ENCODE measurements around the gene ILK.

The ILK gene

DNA sequence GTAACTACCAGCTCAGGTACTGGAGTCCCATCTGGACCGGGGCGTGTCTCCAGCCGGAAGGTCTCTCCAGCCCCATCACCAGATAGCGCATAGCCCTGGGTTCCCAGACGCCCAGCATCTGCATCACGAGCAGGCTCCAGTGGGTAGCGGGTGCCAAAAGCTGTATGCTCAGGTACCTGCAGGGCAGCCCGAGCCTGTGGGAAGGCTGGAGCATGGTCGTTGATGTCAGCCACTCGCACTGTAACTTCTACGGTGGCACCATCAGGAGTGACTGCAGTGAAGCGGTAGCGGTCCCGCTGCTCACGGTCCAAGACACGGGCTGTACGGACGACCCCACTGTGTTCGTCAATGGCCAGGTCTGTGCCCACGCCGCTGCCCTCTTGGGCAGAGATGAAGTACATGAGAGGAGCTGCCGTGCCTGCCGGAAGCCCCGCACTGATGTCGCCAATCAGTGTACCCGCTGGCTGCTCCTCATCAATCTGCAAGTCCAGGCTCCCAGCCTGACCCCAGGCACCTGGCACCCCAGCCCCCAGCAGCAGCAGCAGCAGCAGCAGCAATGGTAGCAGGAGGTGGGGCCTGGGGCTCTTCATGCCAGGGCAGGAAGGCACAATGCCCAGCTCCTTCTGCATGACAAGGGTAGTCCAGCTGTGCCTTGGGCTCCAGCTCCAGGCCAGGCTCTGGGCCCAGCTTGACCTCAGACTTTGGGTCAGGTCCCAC lies 37.6 kb downstream of the ILK start:
- Histone ChIP-seq H3K27me3 (no peaks in the 10 kb centered on the region), H3K4me3 (ENCODE audit: low read depth, low read length) (no peak overlapping the region), H3K9me3 (no peaks in the 10 kb centered on the region), H3K36me3 (no peaks in the 10 kb centered on the region), H3K4me1 (no peaks in the 10 kb centered on the region)
- DNase-seq: no peak
- TF ChIP-seq CTCF (IDR thresholded peaks at IDR 0.05; ENCODE audit: low read depth, low read length): no peak

GRCh38 chr11:6642957-6643356 lies 39.4 kb downstream of the ILK start:
- H3K27me3 ChIP-seq: no peaks in the 10 kb centered on the region
- H3K36me3 ChIP-seq: no peaks in the 10 kb centered on the region
- DNase-seq: no peak
- H3K4me1 ChIP-seq: no peaks in the 10 kb centered on the region; the same call in 1 of the 2 replicates
- TF ChIP-seq CTCF (IDR thresholded peaks at IDR 0.05; ENCODE audit: low read depth, low read length): no peak
- H3K4me3 ChIP-seq (ENCODE audit: low read depth, low read length): no peak overlapping the region
- H3K9me3 ChIP-seq: no peaks in the 10 kb centered on the region

DNA sequence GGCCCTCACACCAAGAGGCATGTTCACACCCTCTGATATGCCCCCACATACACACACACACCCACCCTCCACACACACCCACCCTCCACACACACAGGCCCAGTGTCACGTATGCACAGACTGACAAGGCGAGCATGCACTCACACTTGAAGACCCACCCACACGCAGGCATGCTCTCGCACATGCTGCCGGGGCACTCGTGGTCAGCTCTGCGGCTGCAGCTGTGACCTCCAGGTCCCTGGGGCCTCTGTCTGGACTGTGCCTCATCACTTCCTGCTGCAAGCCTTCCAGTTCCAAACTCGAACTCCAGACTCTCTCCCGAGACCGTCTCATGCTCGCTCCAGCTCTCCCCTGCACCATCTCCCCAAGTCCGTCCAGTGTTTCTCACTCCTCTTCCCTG lies 42.5 kb downstream of the ILK start:
- Histone ChIP-seq H3K9me3 (no peaks in the 10 kb centered on the region), H3K36me3 (no peaks in the 10 kb centered on the region), H3K4me1 (no peaks in the 10 kb centered on the region; the same call in 1 of the 2 replicates), H3K27me3 (no peaks in the 10 kb centered on the region), H3K4me3 (ENCODE audit: low read depth, low read length) (no peak overlapping the region)
- no peak for DNase-seq
- no peak for TF ChIP-seq CTCF (IDR thresholded peaks at IDR 0.05; ENCODE audit: low read depth, low read length)

GRCh38 chr11:6646576-6646917 lies 43.0 kb downstream of the ILK start:
- Histone ChIP-seq H3K27me3 (no peaks in the 10 kb centered on the region), H3K36me3 (no peaks in the 10 kb centered on the region), H3K4me3 (ENCODE audit: low read depth, low read length) (no peak overlapping the region), H3K4me1 (no peaks in the 10 kb centered on the region; the same call in 1 of the 2 replicates), H3K9me3 (no peaks in the 10 kb centered on the region)
- DNase-seq: peak; percentile 23
- no peak for TF ChIP-seq CTCF (IDR thresholded peaks at IDR 0.05; ENCODE audit: low read depth, low read length)

DNA sequence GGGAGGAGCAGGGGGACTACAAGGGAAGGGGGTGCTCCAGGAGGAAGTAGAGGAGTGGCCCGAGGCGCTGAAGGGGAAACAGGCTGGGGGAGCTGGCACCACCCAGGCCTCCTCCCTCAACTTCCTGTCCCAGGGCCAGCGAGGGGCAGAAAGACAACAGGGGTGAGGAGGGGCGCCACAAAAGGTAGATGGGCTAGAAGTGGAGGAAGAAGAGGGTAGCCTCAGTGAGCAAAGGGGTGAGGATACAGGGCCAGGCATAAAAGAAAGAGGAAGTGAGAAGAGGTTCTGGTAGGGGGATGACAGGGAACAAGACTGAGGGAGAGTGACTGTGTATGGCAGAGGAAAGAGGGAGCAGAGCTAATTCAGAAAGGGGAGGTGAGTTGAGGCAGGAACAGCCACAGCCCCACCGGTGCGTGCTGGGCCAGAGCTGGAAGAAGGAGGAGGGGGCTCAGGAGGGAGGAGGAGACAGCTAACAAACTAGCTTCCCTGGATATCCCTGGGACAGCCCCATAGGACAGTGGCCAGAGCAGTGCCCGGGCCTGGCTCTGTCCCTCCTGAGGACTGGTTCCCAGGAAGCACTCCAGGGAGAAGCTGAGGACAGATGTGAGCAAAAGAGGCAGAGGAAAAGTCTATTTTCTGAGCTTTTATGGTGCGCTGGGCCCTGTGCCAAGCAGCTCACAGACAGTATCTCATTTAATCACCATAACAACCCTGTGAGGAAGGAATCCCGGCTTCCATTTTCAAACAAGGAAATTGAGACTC lies 43.5 kb downstream of the ILK start:
- H3K36me3 ChIP-seq: no peaks in the 10 kb centered on the region
- no peaks in the 10 kb centered on the region; the same call in 1 of the 2 replicates for H3K4me1 ChIP-seq
- DNase-seq: no peak
- no peak for TF ChIP-seq CTCF (IDR thresholded peaks at IDR 0.05; ENCODE audit: low read depth, low read length)
- no peaks in the 10 kb centered on the region for H3K9me3 ChIP-seq
- H3K27me3 ChIP-seq: no peaks in the 10 kb centered on the region
- no peak overlapping the region for H3K4me3 ChIP-seq (ENCODE audit: low read depth, low read length)

DNA sequence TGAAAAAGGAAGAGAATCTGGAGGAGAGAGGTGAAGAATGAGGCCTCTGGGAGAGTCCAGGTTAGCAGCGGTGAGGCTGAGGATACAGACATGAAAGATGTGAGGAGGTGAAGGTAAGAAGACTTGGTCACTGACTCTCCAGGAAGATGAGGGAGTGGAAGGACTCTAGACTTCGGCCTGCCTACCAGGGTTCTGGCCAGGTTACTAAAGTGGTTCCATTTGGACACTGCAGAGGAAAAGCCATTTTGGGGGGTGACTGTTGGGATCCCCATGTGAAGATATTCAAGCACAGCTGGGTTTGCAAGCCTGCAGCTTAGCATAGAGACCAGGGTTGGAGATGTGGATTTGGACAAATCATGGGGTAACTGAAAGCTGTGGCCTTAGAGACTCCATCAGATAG lies 44.3 kb downstream of the ILK start:
- no peak for DNase-seq
- H3K27me3 ChIP-seq: no peaks in the 10 kb centered on the region
- no peak overlapping the region for H3K4me3 ChIP-seq (ENCODE audit: low read depth, low read length)
- TF ChIP-seq CTCF (IDR thresholded peaks at IDR 0.05; ENCODE audit: low read depth, low read length): no peak
- H3K4me1 ChIP-seq: no peaks in the 10 kb centered on the region; the same call in 1 of the 2 replicates
- H3K9me3 ChIP-seq: no peaks in the 10 kb centered on the region
- H3K36me3 ChIP-seq: no peaks in the 10 kb centered on the region
